HepG2 (cell line): ENCODE measurements around the gene CEBPA. TPM values are rescaled to one million over a fixed set of nuclear protein-coding genes. Genes with fewer than 3 reads are reported as not detected.
A peak's percentile ranks its signal among the peaks of the same experiment; 100 is the strongest.

Experiments
- ARHGAP35 ChIP-seq: sonication (generic); formaldehyde crosslinking; IDR thresholded peaks from 2 replicates; pipeline ENCODE4 v1.9.0; 2022; ENCODE audit warnings: mild to moderate bottlenecking, inconsistent platforms, moderate library complexity, missing genetic modification reagents, borderline replicate concordance
- FOXK1 ChIP-seq: sonication (generic); formaldehyde crosslinking; IDR thresholded peaks from 2 replicates; pipeline ENCODE4 v1.4.0; 2020; ENCODE audit warnings: low read depth, missing genetic modification reagents, borderline replicate concordance
- HNRNPL ChIP-seq: fragments of 200-400 bp; formaldehyde crosslinking; IDR thresholded peaks from 2 replicates; pipeline ENCODE4 v1.6.1; 2017; ENCODE audit warnings: mild to moderate bottlenecking, low read depth, low read length
- IRF1 ChIP-seq: sonication (generic); formaldehyde crosslinking; IDR thresholded peaks from 2 replicates; pipeline ENCODE4 v1.4.0; 2020; ENCODE audit warnings: low read depth, mild to moderate bottlenecking, missing genetic modification reagents
- KMT2B ChIP-seq: IDR thresholded peaks from 2 replicates; pipeline ENCODE4 v1.6.1; 2016; ENCODE audit warnings: missing genetic modification reagents, missing compliant biosample characterization
- MTA1 ChIP-seq: sonication (generic); formaldehyde crosslinking; IDR thresholded peaks from 2 replicates; pipeline ENCODE4 v1.4.0; 2020; ENCODE audit warnings: missing genetic modification reagents, mild to moderate bottlenecking, borderline replicate concordance
- MXD3 ChIP-seq: IDR thresholded peaks from 2 replicates; pipeline ENCODE4 v1.6.1; 2016; ENCODE audit warnings: mild to moderate bottlenecking, missing biosample characterization, missing genetic modification reagents
- SATB2 ChIP-seq: sonication (generic); formaldehyde crosslinking; IDR thresholded peaks from 2 replicates; pipeline ENCODE4 v1.5.0; 2020; ENCODE audit warnings: missing genetic modification reagents
- ZKSCAN5 ChIP-seq: sonication (generic); formaldehyde crosslinking; IDR thresholded peaks from 2 replicates; pipeline ENCODE4 v1.5.1; 2020; ENCODE audit warnings: mild to moderate bottlenecking, missing genetic modification reagents
- ZNF629 ChIP-seq: sonication (generic); formaldehyde crosslinking; conservative IDR thresholded peaks from 2 replicates; pipeline ENCODE4 v1.5.0; 2020; ENCODE audit warnings: missing genetic modification reagents
- ZNF766 ChIP-seq: sonication (generic); formaldehyde crosslinking; IDR thresholded peaks from 2 replicates; pipeline ENCODE4 v1.5.0; 2020; ENCODE audit warnings: missing genetic modification reagents, borderline replicate concordance
- polyA plus RNA-seq, 8 experiments: library from polyadenylated mRNA; depleted of rRNA in 3 of 8; stranded (reverse) in 7 of 8; unstranded in 1 of 8; fragments of >200 nt; fragmentation: Illumina TruSeq in 4 of 8; extraction: Trizol in 4 of 8; gene quantifications; 2 replicates each; pipeline versions ENCODE4 v1.2.1 to v1.2.3, GENCODE V29; 2011 to 2016; ENCODE audit warnings: low read depth in 4 of 8, missing spikeins in 1 of 8, mixed read lengths in 1 of 8; ENCODE audit not compliant: insufficient read depth in 1 of 8
- total RNA-seq, 5 experiments: library from RNA; depleted of rRNA; stranded (reverse); fragments of >200 nt; fragmentation: Illumina TruSeq; extraction: Trizol; gene quantifications; 2 replicates each; pipeline ENCODE4 v1.2.3, GENCODE V29; 2016; ENCODE audit warnings: low read depth in 1 of 5
- TF ChIP-seq, protein P1 (sequence below): sonication (generic); formaldehyde crosslinking; IDR thresholded peaks from 2 replicates; pipeline ENCODE4 v1.4.0; 2020; ENCODE audit warnings: missing genetic modification reagents, borderline replicate concordance
- TF ChIP-seq, protein P2 (sequence below): sonication (generic); formaldehyde crosslinking; IDR thresholded peaks from 2 replicates; pipeline ENCODE4 v1.4.0; 2020; ENCODE audit warnings: missing genetic modification reagents, low read depth, mild to moderate bottlenecking, borderline replicate concordance
- TF ChIP-seq, protein P3 (sequence below): sonication (generic); formaldehyde crosslinking; IDR thresholded peaks from 2 replicates; pipeline ENCODE4 v1.4.0; 2020; ENCODE audit warnings: missing genetic modification reagents, borderline replicate concordance
- TF ChIP-seq, protein P4 (sequence below): sonication (generic); formaldehyde crosslinking; IDR thresholded peaks from 2 replicates; pipeline ENCODE4; 2020; ENCODE audit warnings: missing genetic modification reagents, mild to moderate bottlenecking, borderline replicate concordance

The CEBPA gene
- total and polyA plus RNA-seq, 2 of the 13 experiments (the other 11 are each of a cell fraction or from before 2014, with no cell fraction given): 24.8 to 103 TPM

- TF ChIP-seq, protein P1, sequence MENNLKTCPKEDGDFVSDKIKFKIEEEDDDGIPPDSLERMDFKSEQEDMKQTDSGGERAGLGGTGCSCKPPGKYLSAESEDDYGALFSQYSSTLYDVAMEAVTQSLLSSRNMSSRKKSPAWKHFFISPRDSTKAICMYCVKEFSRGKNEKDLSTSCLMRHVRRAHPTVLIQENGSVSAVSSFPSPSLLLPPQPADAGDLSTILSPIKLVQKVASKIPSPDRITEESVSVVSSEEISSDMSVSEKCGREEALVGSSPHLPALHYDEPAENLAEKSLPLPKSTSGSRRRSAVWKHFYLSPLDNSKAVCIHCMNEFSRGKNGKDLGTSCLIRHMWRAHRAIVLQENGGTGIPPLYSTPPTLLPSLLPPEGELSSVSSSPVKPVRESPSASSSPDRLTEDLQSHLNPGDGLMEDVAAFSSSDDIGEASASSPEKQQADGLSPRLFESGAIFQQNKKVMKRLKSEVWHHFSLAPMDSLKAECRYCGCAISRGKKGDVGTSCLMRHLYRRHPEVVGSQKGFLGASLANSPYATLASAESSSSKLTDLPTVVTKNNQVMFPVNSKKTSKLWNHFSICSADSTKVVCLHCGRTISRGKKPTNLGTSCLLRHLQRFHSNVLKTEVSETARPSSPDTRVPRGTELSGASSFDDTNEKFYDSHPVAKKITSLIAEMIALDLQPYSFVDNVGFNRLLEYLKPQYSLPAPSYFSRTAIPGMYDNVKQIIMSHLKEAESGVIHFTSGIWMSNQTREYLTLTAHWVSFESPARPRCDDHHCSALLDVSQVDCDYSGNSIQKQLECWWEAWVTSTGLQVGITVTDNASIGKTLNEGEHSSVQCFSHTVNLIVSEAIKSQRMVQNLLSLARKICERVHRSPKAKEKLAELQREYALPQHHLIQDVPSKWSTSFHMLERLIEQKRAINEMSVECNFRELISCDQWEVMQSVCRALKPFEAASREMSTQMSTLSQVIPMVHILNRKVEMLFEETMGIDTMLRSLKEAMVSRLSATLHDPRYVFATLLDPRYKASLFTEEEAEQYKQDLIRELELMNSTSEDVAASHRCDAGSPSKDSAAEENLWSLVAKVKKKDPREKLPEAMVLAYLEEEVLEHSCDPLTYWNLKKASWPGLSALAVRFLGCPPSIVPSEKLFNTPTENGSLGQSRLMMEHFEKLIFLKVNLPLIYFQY (CRISPR knock-in tag): 0 out of 2 replicates have a peak, but pooled peaks have one; percentile 32
- TF ChIP-seq, protein P2, sequence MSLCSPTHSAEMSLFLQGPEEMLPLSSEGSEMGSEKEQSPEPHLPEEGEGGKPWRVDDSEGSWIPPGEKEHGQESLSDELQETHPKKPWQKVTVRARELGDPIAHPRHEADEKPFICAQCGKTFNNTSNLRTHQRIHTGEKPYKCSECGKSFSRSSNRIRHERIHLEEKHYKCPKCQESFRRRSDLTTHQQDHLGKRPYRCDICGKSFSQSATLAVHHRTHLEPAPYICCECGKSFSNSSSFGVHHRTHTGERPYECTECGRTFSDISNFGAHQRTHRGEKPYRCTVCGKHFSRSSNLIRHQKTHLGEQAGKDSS (CRISPR knock-in tag): no peak
- TF ChIP-seq HNRNPL (peak; percentile 82; the same call in 1 of the 2 replicates), ZKSCAN5 (CRISPR knock-in tag) (no peak), ZNF629 (CRISPR knock-in tag) (no peak), MXD3 (0 out of 2 replicates have a peak, but pooled peaks have one; percentile 58), KMT2B (0 out of 2 replicates have a peak, but pooled peaks have one; percentile 21), FOXK1 (CRISPR knock-in tag) (no peak), ARHGAP35 (0 out of 2 replicates have a peak, but pooled peaks have one; percentile 49), IRF1 (no peak), MTA1 (CRISPR knock-in tag) (peak; percentile 88; the same call in 1 of the 2 replicates), SATB2 (CRISPR knock-in tag) (no peak), ZNF766 (no peak)
- TF ChIP-seq, protein P3, sequence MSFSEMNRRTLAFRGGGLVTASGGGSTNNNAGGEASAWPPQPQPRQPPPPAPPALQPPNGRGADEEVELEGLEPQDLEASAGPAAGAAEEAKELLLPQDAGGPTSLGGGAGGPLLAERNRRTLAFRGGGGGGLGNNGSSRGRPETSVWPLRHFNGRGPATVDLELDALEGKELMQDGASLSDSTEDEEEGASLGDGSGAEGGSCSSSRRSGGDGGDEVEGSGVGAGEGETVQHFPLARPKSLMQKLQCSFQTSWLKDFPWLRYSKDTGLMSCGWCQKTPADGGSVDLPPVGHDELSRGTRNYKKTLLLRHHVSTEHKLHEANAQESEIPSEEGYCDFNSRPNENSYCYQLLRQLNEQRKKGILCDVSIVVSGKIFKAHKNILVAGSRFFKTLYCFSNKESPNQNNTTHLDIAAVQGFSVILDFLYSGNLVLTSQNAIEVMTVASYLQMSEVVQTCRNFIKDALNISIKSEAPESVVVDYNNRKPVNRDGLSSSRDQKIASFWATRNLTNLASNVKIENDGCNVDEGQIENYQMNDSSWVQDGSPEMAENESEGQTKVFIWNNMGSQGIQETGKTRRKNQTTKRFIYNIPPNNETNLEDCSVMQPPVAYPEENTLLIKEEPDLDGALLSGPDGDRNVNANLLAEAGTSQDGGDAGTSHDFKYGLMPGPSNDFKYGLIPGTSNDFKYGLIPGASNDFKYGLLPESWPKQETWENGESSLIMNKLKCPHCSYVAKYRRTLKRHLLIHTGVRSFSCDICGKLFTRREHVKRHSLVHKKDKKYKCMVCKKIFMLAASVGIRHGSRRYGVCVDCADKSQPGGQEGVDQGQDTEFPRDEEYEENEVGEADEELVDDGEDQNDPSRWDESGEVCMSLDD: peak; percentile 57; the same call in 1 of the 2 replicates
- TF ChIP-seq, protein P4, sequence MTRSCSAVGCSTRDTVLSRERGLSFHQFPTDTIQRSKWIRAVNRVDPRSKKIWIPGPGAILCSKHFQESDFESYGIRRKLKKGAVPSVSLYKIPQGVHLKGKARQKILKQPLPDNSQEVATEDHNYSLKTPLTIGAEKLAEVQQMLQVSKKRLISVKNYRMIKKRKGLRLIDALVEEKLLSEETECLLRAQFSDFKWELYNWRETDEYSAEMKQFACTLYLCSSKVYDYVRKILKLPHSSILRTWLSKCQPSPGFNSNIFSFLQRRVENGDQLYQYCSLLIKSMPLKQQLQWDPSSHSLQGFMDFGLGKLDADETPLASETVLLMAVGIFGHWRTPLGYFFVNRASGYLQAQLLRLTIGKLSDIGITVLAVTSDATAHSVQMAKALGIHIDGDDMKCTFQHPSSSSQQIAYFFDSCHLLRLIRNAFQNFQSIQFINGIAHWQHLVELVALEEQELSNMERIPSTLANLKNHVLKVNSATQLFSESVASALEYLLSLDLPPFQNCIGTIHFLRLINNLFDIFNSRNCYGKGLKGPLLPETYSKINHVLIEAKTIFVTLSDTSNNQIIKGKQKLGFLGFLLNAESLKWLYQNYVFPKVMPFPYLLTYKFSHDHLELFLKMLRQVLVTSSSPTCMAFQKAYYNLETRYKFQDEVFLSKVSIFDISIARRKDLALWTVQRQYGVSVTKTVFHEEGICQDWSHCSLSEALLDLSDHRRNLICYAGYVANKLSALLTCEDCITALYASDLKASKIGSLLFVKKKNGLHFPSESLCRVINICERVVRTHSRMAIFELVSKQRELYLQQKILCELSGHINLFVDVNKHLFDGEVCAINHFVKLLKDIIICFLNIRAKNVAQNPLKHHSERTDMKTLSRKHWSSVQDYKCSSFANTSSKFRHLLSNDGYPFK (CRISPR knock-in tag): peak; percentile 99
Measured at GRCh38 chr19:33293255-33294057, 8.9 kb downstream of the CEBPA start (continued).
